Endothelial cell of umbilical vein (primary cell): ENCODE measurements around the gene MLPH. TPM values are rescaled to one million over a fixed set of nuclear protein-coding genes. Genes with fewer than 3 reads are reported as not detected.

Experiments used
- BruUV-seq: library from RNA; stranded (reverse); fragments of 400-500 nt; replicated peaks from 2 replicates; lab custom pipeline; 2021; lab: Mats Ljungman, UMichigan
- CTCF ChIA-PET: fragments of 300-600, 350-600 bp; sonication (Branson Sonifier 250); formaldehyde crosslinking; loops from one replicate; lab custom pipeline; 2021; ENCODE audit warnings: antibody characterized with exemption, inconsistent platforms; lab: Charles Lee
- POLR2A ChIA-PET: fragments of 300-600, 350-600 bp; sonication (Branson Sonifier 250); formaldehyde crosslinking; loops from one replicate; lab custom pipeline; 2021; ENCODE audit warnings: antibody characterized with exemption, inconsistent platforms; lab: Charles Lee
- DNase-seq: peaks from one replicate; pipeline ENCODE4 v3.0.0-alpha.2; 2011; ENCODE audit warnings: low read depth, low spot score
- FAIRE-seq: peaks from 2 replicates; lab custom pipeline; 2011; peaks lifted over from hg19 to GRCh38; lab: Jason Lieb, UNC
- H2AFZ ChIP-seq: 2 replicates; pipeline ENCODE4 v1.6.0; 2012; ENCODE audit warnings: low read depth, low read length, control low read depth, inconsistent platforms
- H3K27ac ChIP-seq: 2 replicates; pipeline ENCODE4 v1.5.1; 2011; ENCODE audit warnings: low read depth, mild to moderate bottlenecking, control low read depth, low read length, moderate library complexity; ENCODE audit not compliant: insufficient read depth
- H3K27me3 ChIP-seq, 2 experiments: 2 replicates each; pipeline versions ENCODE4 v1.6.0 to v1.6.1; 2011; ENCODE audit warnings: low read length in 2 of 2, mixed read lengths in 1 of 2; ENCODE audit not compliant: control insufficient read depth in 2 of 2, insufficient read depth in 2 of 2
- H3K36me3 ChIP-seq, 2 experiments: 2 replicates in 1 of 2; 3 replicates in 1 of 2; pipeline ENCODE4 v1.5.1; 2011; ENCODE audit warnings: low read length in 2 of 2, mild to moderate bottlenecking in 1 of 2, moderate library complexity in 1 of 2; ENCODE audit not compliant: control insufficient read depth in 2 of 2, insufficient read depth in 2 of 2; ENCODE audit errors: extremely low read depth in 1 of 2
- H3K4me1 ChIP-seq: 3 replicates; pipeline ENCODE4 v1.5.1; 2011; ENCODE audit warnings: mild to moderate bottlenecking, low read length; ENCODE audit not compliant: control insufficient read depth, insufficient read depth; ENCODE audit errors: extremely low read depth
- H3K4me2 ChIP-seq: 2 replicates; pipeline ENCODE4 v1.6.1; 2011; ENCODE audit warnings: low read length, control low read depth, mixed read lengths; ENCODE audit not compliant: insufficient read depth
- H3K4me3 ChIP-seq, 3 experiments: fragments of 200-600 bp in 1 of 3; sonication (generic), shearing (Covaris generic) in 1 of 3; replicated peaks in 1 of 3; 2 replicates each; pipeline ENCODE4 v1.5.1; 2011 to 2016; ENCODE audit warnings: control low read depth in 3 of 3, low read length in 3 of 3, mild to moderate bottlenecking in 2 of 3, inconsistent platforms in 1 of 3, low read depth in 1 of 3, moderate library complexity in 1 of 3; ENCODE audit not compliant: insufficient read depth in 1 of 3
- H3K79me2 ChIP-seq: 2 replicates; pipeline ENCODE4 v1.6.0; 2012; ENCODE audit warnings: low read length, inconsistent platforms; ENCODE audit not compliant: control insufficient read depth, insufficient read depth
- H3K9ac ChIP-seq: replicated peaks from 2 replicates; pipeline ENCODE3; 2011; ENCODE audit warnings: low read length, control low read depth; ENCODE audit not compliant: insufficient read depth; ENCODE audit errors: extremely low read depth
- H3K9me1 ChIP-seq: replicated peaks from 3 replicates; pipeline ENCODE4 v1.6.0; 2011; ENCODE audit warnings: mild to moderate bottlenecking, low read length; ENCODE audit not compliant: control insufficient read depth, insufficient read depth; ENCODE audit errors: extremely low read depth
- H3K9me3 ChIP-seq: replicated peaks from 2 replicates; pipeline ENCODE4 v1.5.1; 2012; ENCODE audit warnings: low read length, inconsistent platforms; ENCODE audit not compliant: control insufficient read depth, insufficient read depth
- H4K20me1 ChIP-seq: replicated peaks from 2 replicates; pipeline ENCODE3; 2011; ENCODE audit warnings: mild to moderate bottlenecking, low read length; ENCODE audit not compliant: control insufficient read depth, insufficient read depth; ENCODE audit errors: extremely low read depth
- EZH2 ChIP-seq: IDR thresholded peaks from 2 replicates; pipeline ENCODE4 v1.6.1; 2012; ENCODE audit warnings: borderline replicate concordance, low read depth, mild to moderate bottlenecking, moderate library complexity, low read length, inconsistent platforms; ENCODE audit not compliant: severe bottlenecking
- FOS ChIP-seq: IDR thresholded peaks from 2 replicates; pipeline ENCODE4 v1.6.1; 2011; ENCODE audit warnings: mild to moderate bottlenecking, low read length, moderate library complexity, borderline replicate concordance; ENCODE audit not compliant: insufficient read depth
- GATA2 ChIP-seq: IDR thresholded peaks from 2 replicates; pipeline ENCODE4 v1.7.0; 2011; ENCODE audit warnings: low read depth, mild to moderate bottlenecking, moderate library complexity, mixed read lengths, low read length; ENCODE audit not compliant: insufficient read length, insufficient read depth
- JUN ChIP-seq: IDR thresholded peaks from 2 replicates; pipeline ENCODE4 v1.6.1; 2011; ENCODE audit warnings: borderline replicate concordance, low read depth; ENCODE audit not compliant: insufficient read length, insufficient read depth
- MYC ChIP-seq: IDR thresholded peaks from one replicate; pipeline ENCODE4 v1.6.1; 2011; ENCODE audit warnings: mild to moderate bottlenecking, low read depth, low read length
- POLR2A ChIP-seq: IDR thresholded peaks from 2 replicates; pipeline ENCODE4 v1.6.1; 2012; ENCODE audit warnings: low read depth, mild to moderate bottlenecking, control low read depth, low read length
- POLR2AphosphoS5 ChIP-seq: IDR thresholded peaks from 2 replicates; pipeline ENCODE4 v1.6.1; 2012; ENCODE audit warnings: low read depth, mild to moderate bottlenecking, control low read depth, low read length, moderate library complexity; ENCODE audit not compliant: insufficient read depth
- dilution Hi-C: fragments of 300-500 bp; cut with MboI; formaldehyde crosslinking; loops from one replicate; pipeline ENCODE4 v1.15.0; 2019; ENCODE audit warnings: low sequenced_read_pairs; ENCODE audit not compliant: extremely low pct_ligation_motif_present
- intact Hi-C: fragments of 100-400 bp; cut with micrococcal nuclease; formaldehyde crosslinking; loops from one replicate; pipeline ENCODE4 v1.10.0; 2022
- polyA plus RNA-seq, 4 experiments: library from polyadenylated mRNA; depleted of rRNA in 3 of 4; stranded (reverse) in 3 of 4; unstranded in 1 of 4; fragments of >200 nt; gene quantifications; 2 replicates each; pipeline versions ENCODE4 v1.2.1 to v1.2.3, GENCODE V29; 2011 to 2012; ENCODE audit warnings: missing spikeins in 1 of 4
- total RNA-seq: library from RNA; stranded (reverse); gene quantifications from 2 replicates; pipeline ENCODE4 v1.2.3, GENCODE V29; 2021
- TF ChIP-seq, protein P1 (sequence below): IDR thresholded peaks from 2 replicates; pipeline ENCODE4 v1.6.1; 2011; ENCODE audit not compliant: insufficient read depth, insufficient read length
- TF ChIP-seq, protein P2 (sequence below), 2 donors: IDR thresholded peaks; 1 replicate in 1 of 2; 2 replicates in 1 of 2; pipeline ENCODE4 v1.5.1; 2011; ENCODE audit warnings: low read length in 2 of 2, mild to moderate bottlenecking in 2 of 2, moderate library complexity in 2 of 2, control low read depth in 1 of 2, inconsistent platforms in 1 of 2, low read depth in 1 of 2; ENCODE audit not compliant: insufficient read depth in 1 of 2; ENCODE audit errors: extremely low read depth in 1 of 2

MLPH gene
- total and polyA plus RNA-seq, 2 donors (not counting 3 experiments of a cell fraction or from before 2014, with no cell fraction given), result not detected

DNA sequence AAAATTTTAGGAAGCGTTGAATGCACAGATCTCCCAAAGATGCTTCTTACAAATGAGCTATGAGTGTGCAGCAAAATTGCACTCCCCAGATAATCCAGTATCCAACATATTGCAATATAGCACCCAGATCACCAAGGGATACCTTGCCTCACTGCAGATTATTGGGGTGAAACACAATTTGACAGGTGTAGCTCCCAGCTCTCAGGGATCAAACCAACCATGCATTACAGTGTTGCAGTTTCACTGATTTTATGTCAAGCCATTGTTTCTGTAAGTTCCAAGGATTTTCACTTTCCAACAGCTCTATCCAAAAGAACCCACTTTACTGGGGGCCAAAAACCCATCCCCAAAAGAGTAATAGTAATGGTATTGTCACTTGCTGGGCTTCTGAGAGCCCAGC is 68.5 kb downstream of the MLPH start:
- Histone ChIP-seq H3K9me1 (no peaks in the 10 kb centered on the region), H3K36me3 (no peaks in the 10 kb centered on the region), H2AFZ (no peak overlapping the region), H3K4me2 (no peak overlapping the region), H4K20me1 (no peaks in the 10 kb centered on the region), H3K27ac (no peak overlapping the region), H3K9me3 (no peaks in the 10 kb centered on the region), H3K9ac (no peak overlapping the region), H3K79me2 (no peaks in the 10 kb centered on the region), H3K4me1 (no peaks in the 10 kb centered on the region), H3K27me3 (peaks cover 4 to 7% of the 10 kb centered on the region in 2 experiments), H3K4me3 (no peak overlapping the region)
- BruUV-seq, result no TSS peak
- ChIA-PET POLR2A (no interaction called here), CTCF (interaction anchor here (0.5 to 2.0 kb wide), 5 partner anchors 16 to 245 kb away, joined by 3 to 8 read pairs (median 3); no protein-coding TSS in a partner anchor)
- TF ChIP-seq POLR2AphosphoS5 (no peak), JUN (no peak), GATA2 (no peak), MYC (no peak), POLR2A (no peak), EZH2 (no peak), FOS (no peak)
- TF ChIP-seq, protein P1, sequence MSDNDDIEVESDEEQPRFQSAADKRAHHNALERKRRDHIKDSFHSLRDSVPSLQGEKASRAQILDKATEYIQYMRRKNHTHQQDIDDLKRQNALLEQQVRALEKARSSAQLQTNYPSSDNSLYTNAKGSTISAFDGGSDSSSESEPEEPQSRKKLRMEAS, result no peak
- TF ChIP-seq, protein P2, sequence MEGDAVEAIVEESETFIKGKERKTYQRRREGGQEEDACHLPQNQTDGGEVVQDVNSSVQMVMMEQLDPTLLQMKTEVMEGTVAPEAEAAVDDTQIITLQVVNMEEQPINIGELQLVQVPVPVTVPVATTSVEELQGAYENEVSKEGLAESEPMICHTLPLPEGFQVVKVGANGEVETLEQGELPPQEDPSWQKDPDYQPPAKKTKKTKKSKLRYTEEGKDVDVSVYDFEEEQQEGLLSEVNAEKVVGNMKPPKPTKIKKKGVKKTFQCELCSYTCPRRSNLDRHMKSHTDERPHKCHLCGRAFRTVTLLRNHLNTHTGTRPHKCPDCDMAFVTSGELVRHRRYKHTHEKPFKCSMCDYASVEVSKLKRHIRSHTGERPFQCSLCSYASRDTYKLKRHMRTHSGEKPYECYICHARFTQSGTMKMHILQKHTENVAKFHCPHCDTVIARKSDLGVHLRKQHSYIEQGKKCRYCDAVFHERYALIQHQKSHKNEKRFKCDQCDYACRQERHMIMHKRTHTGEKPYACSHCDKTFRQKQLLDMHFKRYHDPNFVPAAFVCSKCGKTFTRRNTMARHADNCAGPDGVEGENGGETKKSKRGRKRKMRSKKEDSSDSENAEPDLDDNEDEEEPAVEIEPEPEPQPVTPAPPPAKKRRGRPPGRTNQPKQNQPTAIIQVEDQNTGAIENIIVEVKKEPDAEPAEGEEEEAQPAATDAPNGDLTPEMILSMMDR (IDR thresholded peaks at IDR 0.05; ENCODE audit: extremely low read depth in 1 of 2, insufficient read depth in 1 of 2, low read depth in 1 of 2, low read length in 2 of 2), result no peak
- FAIRE-seq, result no peak
- intact Hi-C loops (no loop called here), dilution Hi-C loops (no loop called here)
- DNase-seq, result no peak
